HG03354 (cell line): ENCODE results near the gene HYAL2.
"Not testable (repeated sequence)": the region's sequence is repeated elsewhere in the genome, so short reads cannot be mapped to it uniquely, and the experiment has no call there.

Experiments used
- ATAC-seq: cut with Tn5 transposase; IDR thresholded peaks from one replicate; pipeline ENCODE4 v1.9.1; 2021; ENCODE audit warnings: mild to moderate bottlenecking; ENCODE audit not compliant: unreplicated experiment, poor library complexity, severe bottlenecking

Gene HYAL2

GRCh38 chr3:50317300-50317699 is 5.2 kb downstream of the HYAL2 start:
- no peak for ATAC-seq

GRCh38 chr3:50316657-50317242 is 5.8 kb downstream of the HYAL2 start:
- ATAC-seq = no peak

- ATAC-seq = no peak
These were observed 7.7 kb downstream of the HYAL2 start for GRCh38 chr3:50314816-50315215.

GRCh38 chr3:50314342-50314741 is 8.2 kb downstream of the HYAL2 start:
- no peak for ATAC-seq

GRCh38 chr3:50312041-50312440 is 10.5 kb downstream of the HYAL2 start:
- ATAC-seq = not testable (repeated sequence)

- ATAC-seq = no peak
These were observed 17.9 kb downstream of the HYAL2 start for GRCh38 chr3:50304601-50305000.

- no peak for ATAC-seq
These were observed 19.3 kb downstream of the HYAL2 start, which contains the start of gene HYAL1 for GRCh38 chr3:50303013-50303815. Gene HYAL1 (minus strand): TSS chr3:50303574. CDS start chr3:50302956, 618 bp downstream.

GRCh38 chr3:50302095-50303012 is 20.2 kb downstream of the HYAL2 start:
- no peak for ATAC-seq

GRCh38 chr3:50300681-50301254 is 21.8 kb downstream of the HYAL2 start:
- no peak for ATAC-seq

- ATAC-seq = no peak
These were observed 22.4 kb downstream of the HYAL2 start for GRCh38 chr3:50299929-50300680.

GRCh38 chr3:50299638-50299928 is 23.0 kb downstream of the HYAL2 start:
- no peak for ATAC-seq

GRCh38 chr3:50298836-50299637 is 23.5 kb downstream of the HYAL2 start, which contains the start of the genes HYAL3 and NAA80:
Gene HYAL3 (minus strand): TSS chr3:50299405. CDS start chr3:50295602, 3,803 bp downstream.
Gene NAA80 (minus strand): TSS chr3:50299405. CDS start chr3:50297463, 1,942 bp downstream.
- ATAC-seq = peak; percentile 89

- ATAC-seq = no peak
These were observed 24.4 kb downstream of the HYAL2 start for GRCh38 chr3:50297896-50298725.

GRCh38 chr3:50297384-50297775 is 25.2 kb downstream of the HYAL2 start:
- ATAC-seq = no peak

GRCh38 chr3:50296721-50297383 is 25.7 kb downstream of the HYAL2 start:
- no peak for ATAC-seq

- no peak for ATAC-seq
These were observed 26.8 kb downstream of the HYAL2 start for GRCh38 chr3:50295553-50296431.
